Measurements from ENCODE around the gene LRP11.

DNA sequence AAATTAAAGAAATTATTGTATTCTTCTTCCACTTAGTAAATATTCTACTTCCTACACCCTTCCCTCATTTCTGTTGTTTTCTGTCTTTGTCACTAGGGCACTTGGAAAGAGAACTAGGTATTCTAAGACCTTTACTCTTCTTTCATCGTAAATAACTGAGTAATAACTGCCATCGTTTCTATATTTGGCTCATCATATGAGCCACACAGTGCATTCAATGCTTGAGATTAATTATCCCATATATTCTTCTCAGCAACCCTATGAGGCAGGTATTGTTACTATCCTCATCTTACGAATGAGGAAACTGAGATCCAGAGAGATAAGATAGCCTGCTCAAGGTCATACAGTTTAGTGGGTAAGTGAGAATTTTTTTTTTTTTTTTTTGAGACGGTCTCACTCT is 38.9 kb downstream of the LRP11 start:
- TF ChIP-seq, protein P1, sequence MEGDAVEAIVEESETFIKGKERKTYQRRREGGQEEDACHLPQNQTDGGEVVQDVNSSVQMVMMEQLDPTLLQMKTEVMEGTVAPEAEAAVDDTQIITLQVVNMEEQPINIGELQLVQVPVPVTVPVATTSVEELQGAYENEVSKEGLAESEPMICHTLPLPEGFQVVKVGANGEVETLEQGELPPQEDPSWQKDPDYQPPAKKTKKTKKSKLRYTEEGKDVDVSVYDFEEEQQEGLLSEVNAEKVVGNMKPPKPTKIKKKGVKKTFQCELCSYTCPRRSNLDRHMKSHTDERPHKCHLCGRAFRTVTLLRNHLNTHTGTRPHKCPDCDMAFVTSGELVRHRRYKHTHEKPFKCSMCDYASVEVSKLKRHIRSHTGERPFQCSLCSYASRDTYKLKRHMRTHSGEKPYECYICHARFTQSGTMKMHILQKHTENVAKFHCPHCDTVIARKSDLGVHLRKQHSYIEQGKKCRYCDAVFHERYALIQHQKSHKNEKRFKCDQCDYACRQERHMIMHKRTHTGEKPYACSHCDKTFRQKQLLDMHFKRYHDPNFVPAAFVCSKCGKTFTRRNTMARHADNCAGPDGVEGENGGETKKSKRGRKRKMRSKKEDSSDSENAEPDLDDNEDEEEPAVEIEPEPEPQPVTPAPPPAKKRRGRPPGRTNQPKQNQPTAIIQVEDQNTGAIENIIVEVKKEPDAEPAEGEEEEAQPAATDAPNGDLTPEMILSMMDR (conservative IDR thresholded peaks at IDR 0.05 in 1 of 2, IDR thresholded peaks at IDR 0.05 in 1 of 2; ENCODE audit: low read depth in 1 of 2, low read length in 2 of 2): no peak
- no peak for TF ChIP-seq EZH2 (IDR thresholded peaks at IDR 0.05; ENCODE audit: low read length, missing control alignments)

Measured in fibroblast of lung (primary cell).